Panc1 (cell line): ENCODE data around the gene PSMB1. TPM values are rescaled to one million over a fixed set of nuclear protein-coding genes. Genes with fewer than 3 reads are reported as not detected.

Experiments
- ATAC-seq: fragments of 200-7000 bp; cut with Tn5 transposase; 2 replicates; pipeline ENCODE4 v1.9.1; 2020; ENCODE audit warnings: mild to moderate bottlenecking, moderate library complexity
- BruUV-seq: library from RNA; stranded (reverse); fragments of 400-500 nt; replicated peaks from 2 replicates; lab custom pipeline; 2021; lab: Mats Ljungman, UMichigan
- CTCF ChIA-PET: fragments of 300-600 bp; sonication (Branson Sonifier 250); formaldehyde crosslinking; loops from one replicate; lab custom pipeline; 2022; ENCODE audit warnings: antibody characterized with exemption; lab: Charles Lee
- POLR2A ChIA-PET: fragments of 300-600 bp; sonication (Branson Sonifier 250); formaldehyde crosslinking; loops from one replicate; lab custom pipeline; 2022; ENCODE audit warnings: antibody characterized with exemption; lab: Charles Lee
- DNase-seq: peaks from one replicate; pipeline ENCODE4 v3.0.0-alpha.2; 2010; ENCODE audit warnings: low read depth, low spot score
- H3K27ac ChIP-seq: 2 replicates; pipeline ENCODE4 v1.5.1; 2011; ENCODE audit warnings: mild to moderate bottlenecking, low read length, inconsistent platforms
- H3K27me3 ChIP-seq: fragments of 200-500 bp; sonication (Bioruptor generic); 2 replicates; pipeline ENCODE4 v1.6.0; 2014; ENCODE audit warnings: low read length, inconsistent platforms; ENCODE audit not compliant: control insufficient read depth, insufficient read depth
- H3K36me3 ChIP-seq: fragments of 200-500 bp; sonication (Bioruptor generic); 2 replicates; pipeline ENCODE4 v1.5.1; 2014; ENCODE audit warnings: inconsistent platforms, mild to moderate bottlenecking, low read length, moderate library complexity; ENCODE audit not compliant: control insufficient read depth, insufficient read depth
- H3K4me1 ChIP-seq: 2 replicates; pipeline ENCODE4 v1.5.1; 2011; ENCODE audit warnings: inconsistent platforms, mild to moderate bottlenecking, low read length, moderate library complexity; ENCODE audit not compliant: control insufficient read depth, insufficient read depth
- H3K4me3 ChIP-seq, 2 experiments: 2 replicates each; pipeline ENCODE4 v1.5.1; 2011 to 2012; ENCODE audit warnings: low read depth in 2 of 2, low read length in 2 of 2, mild to moderate bottlenecking in 2 of 2, inconsistent platforms in 1 of 2, moderate library complexity in 1 of 2
- H3K9me3 ChIP-seq: fragments of 200-500 bp; sonication (Bioruptor generic); 2 replicates; pipeline ENCODE4 v1.5.1; 2014; ENCODE audit warnings: low read depth, mild to moderate bottlenecking, inconsistent platforms, low read length, moderate library complexity; ENCODE audit not compliant: control insufficient read depth, insufficient read depth
- CTCF ChIP-seq: fragments of 450-650 bp; IDR thresholded peaks from 2 replicates; pipeline ENCODE4 v1.5.1; 2017; ENCODE audit warnings: mild to moderate bottlenecking
- POLR2AphosphoS5 ChIP-seq: IDR thresholded peaks from 2 replicates; pipeline ENCODE4 v1.6.1; 2012; ENCODE audit warnings: mild to moderate bottlenecking, low read depth, low read length, moderate library complexity
- REST ChIP-seq, 2 experiments: IDR thresholded peaks; 2 replicates each; pipeline ENCODE4 v1.6.1; 2011 to 2012; ENCODE audit warnings: low read depth in 2 of 2, control low read depth in 1 of 2, low read length in 1 of 2, mild to moderate bottlenecking in 1 of 2, moderate library complexity in 1 of 2; ENCODE audit not compliant: insufficient read depth in 1 of 2
- SIN3A ChIP-seq: IDR thresholded peaks from 2 replicates; pipeline ENCODE4 v1.6.1; 2012; ENCODE audit warnings: low read depth, mild to moderate bottlenecking, low read length, moderate library complexity, borderline replicate concordance; ENCODE audit not compliant: insufficient read depth
- TCF7L2 ChIP-seq: IDR thresholded peaks from 2 replicates; pipeline ENCODE4 v1.6.1; 2011; ENCODE audit warnings: mild to moderate bottlenecking, low read depth, low read length, inconsistent platforms
- in situ Hi-C: cut with HindIII; loops from 2 replicates; pipeline ENCODE4 v1.10.0; 2016; ENCODE audit warnings: low sequenced_read_pairs, low pct_unique_long_range_greater_than_20kb
- intact Hi-C: fragments of 100-400 bp; cut with micrococcal nuclease; formaldehyde crosslinking; loops from one replicate; pipeline ENCODE4 v1.10.0; 2022; ENCODE audit not compliant: unreplicated experiment
- total RNA-seq: library from RNA; stranded (reverse); gene quantifications from one replicate; pipeline ENCODE4 v1.2.1, GENCODE V29; 2021; ENCODE audit not compliant: unreplicated experiment

Gene PSMB1
- total RNA-seq, 1 experiment from 2014 or later: 305 TPM

DNA sequence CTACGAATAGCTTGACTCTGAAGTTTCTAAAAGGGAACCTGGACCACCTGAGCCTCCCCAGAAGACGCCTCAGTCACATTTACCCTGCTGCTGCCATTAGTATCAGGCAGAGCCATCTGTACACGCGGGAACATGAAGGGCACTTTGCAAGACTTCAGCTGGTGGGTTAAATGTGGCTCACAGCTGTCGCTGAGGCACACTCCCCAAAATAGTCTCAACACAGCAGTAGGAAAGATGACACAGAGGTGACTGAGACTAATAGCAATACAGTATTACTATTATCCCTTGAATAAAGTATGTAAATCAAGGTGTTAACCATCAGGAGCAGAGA lies 29.0 kb downstream of the PSMB1 start:
- Histone ChIP-seq H3K4me3 (no peak overlapping the region), H3K27me3 (no peaks in the 10 kb centered on the region; the same call in 1 of the 2 replicates), H3K4me1 (no peaks in the 10 kb centered on the region), H3K9me3 (no peaks in the 10 kb centered on the region), H3K27ac (no peak overlapping the region), H3K36me3 (no peaks in the 10 kb centered on the region)
- intact Hi-C loops (loop anchor here (10.0 kb wide), 2 partner anchors 229 to 569 kb away; partner anchors contain the start of gene DLL1), in situ Hi-C loops (no loop called here)
- ATAC-seq (no peak), DNase-seq (no peak)
- POLR2A ChIA-PET: interaction anchor here (0.6 kb wide), 1 partner anchor 9 kb away, joined by 4 read pairs; no protein-coding TSS in a partner anchor
- TF ChIP-seq SIN3A: no peak
- no peak for TF ChIP-seq POLR2AphosphoS5
- no peak for TF ChIP-seq TCF7L2
- no peak for TF ChIP-seq CTCF
- TF ChIP-seq REST (IDR thresholded peaks at IDR 0.05; ENCODE audit: insufficient read depth in 1 of 2, low read depth in 2 of 2, low read length in 1 of 2): no peak
- CTCF ChIA-PET: interaction anchor here (1.4 kb wide), 1 partner anchor 692 kb away, joined by 6 read pairs; no protein-coding TSS in a partner anchor
- no TSS peak for BruUV-seq

DNA sequence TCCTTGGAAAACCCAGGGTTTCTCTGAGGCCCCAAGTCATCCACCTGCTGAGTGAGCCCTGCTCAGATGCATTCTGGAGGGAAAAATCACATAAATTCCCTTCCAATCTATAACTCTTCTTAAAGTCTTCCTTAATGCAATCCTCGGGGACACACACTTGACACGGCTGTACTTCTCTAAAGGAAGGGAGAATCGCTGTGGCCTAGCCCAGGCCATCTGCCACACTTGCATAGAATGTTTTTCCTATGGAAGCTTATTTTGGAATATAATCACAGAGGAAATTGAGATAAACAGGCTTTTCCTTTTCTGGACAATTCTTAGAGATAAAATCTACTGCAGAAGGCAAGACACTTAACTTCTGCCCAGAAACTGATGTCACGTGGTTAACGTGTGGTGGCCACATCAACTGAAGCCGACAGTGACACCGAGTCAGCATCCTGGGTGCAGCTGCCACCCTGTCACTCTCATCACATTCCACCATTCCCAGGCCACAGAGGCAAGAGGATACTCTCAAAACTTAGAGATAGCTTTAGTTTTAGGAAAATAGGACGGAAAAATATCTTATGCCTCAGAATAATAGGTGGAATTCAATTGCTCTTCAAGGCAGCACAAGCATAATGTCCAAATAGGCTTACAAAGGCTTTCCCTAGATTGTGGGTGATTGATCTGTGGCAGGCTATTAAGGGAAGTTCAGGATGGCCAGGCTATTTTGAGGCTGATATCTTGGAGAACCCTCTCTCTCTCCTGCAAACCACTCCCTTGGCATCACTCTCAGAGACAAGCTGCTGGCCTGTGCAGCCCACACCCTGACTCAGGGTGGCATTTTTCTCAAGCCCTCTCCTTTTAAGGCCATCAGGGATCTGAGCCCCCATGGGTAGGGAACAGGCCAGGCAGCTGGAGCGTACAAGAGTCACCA lies 29.6 kb downstream of the PSMB1 start:
- DNase-seq (no peak), ATAC-seq (no peak)
- no TSS peak for BruUV-seq
- Histone ChIP-seq H3K4me1 (no peaks in the 10 kb centered on the region), H3K4me3 (no peak overlapping the region), H3K27ac (no peak overlapping the region), H3K36me3 (no peaks in the 10 kb centered on the region), H3K9me3 (no peaks in the 10 kb centered on the region), H3K27me3 (no peaks in the 10 kb centered on the region; the same call in 1 of the 2 replicates)
- ChIA-PET POLR2A (interaction anchor here (0.6 kb wide), 1 partner anchor 10 kb away, joined by 4 read pairs; no protein-coding TSS in a partner anchor), CTCF (interaction anchor here (1.4 kb wide), 1 partner anchor 692 kb away, joined by 6 read pairs; no protein-coding TSS in a partner anchor)
- TF ChIP-seq SIN3A: no peak
- no peak for TF ChIP-seq TCF7L2
- no peak for TF ChIP-seq POLR2AphosphoS5
- no peak for TF ChIP-seq CTCF
- no peak for TF ChIP-seq REST (IDR thresholded peaks at IDR 0.05; ENCODE audit: insufficient read depth in 1 of 2, low read depth in 2 of 2, low read length in 1 of 2)
- intact Hi-C loops: loop anchor here (10.0 kb wide), 2 partner anchors 229 to 569 kb away; partner anchors contain the start of gene DLL1
- in situ Hi-C loops: no loop called here
